PFSK-1 (cell line): Measurements from ENCODE around the gene CKAP4.

Source experiments
- FOXP2 ChIP-seq: optimal IDR thresholded peaks from 2 replicates; pipeline ENCODE3; 2011; ENCODE audit warnings: borderline replicate concordance, control low read depth, inconsistent platforms; ENCODE audit not compliant: insufficient read depth; ENCODE audit errors: extremely low read length, extremely low read depth
- POLR2AphosphoS5 ChIP-seq: IDR thresholded peaks from 2 replicates; pipeline ENCODE4 v1.6.1; 2012; ENCODE audit warnings: low read depth, mild to moderate bottlenecking, control low read depth, low read length, moderate library complexity
- SIN3A ChIP-seq: IDR thresholded peaks from 2 replicates; pipeline ENCODE4 v1.6.1; 2012; ENCODE audit warnings: mild to moderate bottlenecking, low read length, moderate library complexity, borderline replicate concordance; ENCODE audit not compliant: insufficient read depth
- TAF1 ChIP-seq: IDR thresholded peaks from 2 replicates; pipeline ENCODE4 v1.6.1; 2012; ENCODE audit warnings: low read length, control low read depth, borderline replicate concordance; ENCODE audit not compliant: insufficient read depth
- TF ChIP-seq, protein P1 (sequence below), 2 experiments: IDR thresholded peaks; 2 replicates each; pipeline versions ENCODE4 v1.6.1 to v1.8.0; 2011 to 2012; ENCODE audit warnings: low read depth in 2 of 2, low read length in 2 of 2, control low read depth in 1 of 2, inconsistent platforms in 1 of 2, mild to moderate bottlenecking in 1 of 2, moderate library complexity in 1 of 2; ENCODE audit not compliant: insufficient read depth in 1 of 2

Gene CKAP4

DNA sequence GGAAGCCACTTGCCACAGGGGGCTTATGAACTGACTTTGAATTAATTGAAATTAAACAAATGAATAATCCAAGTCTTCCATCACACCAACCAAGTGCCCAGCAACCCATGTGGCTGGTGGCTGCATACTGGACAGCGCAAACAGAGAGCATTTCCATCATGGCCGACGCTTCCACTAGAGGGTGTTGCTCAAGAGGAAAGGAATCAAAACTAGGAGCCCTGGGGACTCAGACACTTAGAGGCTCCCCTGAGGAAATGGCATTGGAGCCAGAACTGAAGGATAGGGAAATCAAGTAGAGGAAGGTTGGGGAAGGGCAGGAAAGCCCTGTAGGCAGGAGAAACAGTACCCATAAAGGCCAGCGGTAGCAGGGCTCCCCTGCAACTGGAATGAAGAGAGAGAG, 58.5 kb downstream of the CKAP4 start:
- no peak for TF ChIP-seq SIN3A
- TF ChIP-seq, protein P1, sequence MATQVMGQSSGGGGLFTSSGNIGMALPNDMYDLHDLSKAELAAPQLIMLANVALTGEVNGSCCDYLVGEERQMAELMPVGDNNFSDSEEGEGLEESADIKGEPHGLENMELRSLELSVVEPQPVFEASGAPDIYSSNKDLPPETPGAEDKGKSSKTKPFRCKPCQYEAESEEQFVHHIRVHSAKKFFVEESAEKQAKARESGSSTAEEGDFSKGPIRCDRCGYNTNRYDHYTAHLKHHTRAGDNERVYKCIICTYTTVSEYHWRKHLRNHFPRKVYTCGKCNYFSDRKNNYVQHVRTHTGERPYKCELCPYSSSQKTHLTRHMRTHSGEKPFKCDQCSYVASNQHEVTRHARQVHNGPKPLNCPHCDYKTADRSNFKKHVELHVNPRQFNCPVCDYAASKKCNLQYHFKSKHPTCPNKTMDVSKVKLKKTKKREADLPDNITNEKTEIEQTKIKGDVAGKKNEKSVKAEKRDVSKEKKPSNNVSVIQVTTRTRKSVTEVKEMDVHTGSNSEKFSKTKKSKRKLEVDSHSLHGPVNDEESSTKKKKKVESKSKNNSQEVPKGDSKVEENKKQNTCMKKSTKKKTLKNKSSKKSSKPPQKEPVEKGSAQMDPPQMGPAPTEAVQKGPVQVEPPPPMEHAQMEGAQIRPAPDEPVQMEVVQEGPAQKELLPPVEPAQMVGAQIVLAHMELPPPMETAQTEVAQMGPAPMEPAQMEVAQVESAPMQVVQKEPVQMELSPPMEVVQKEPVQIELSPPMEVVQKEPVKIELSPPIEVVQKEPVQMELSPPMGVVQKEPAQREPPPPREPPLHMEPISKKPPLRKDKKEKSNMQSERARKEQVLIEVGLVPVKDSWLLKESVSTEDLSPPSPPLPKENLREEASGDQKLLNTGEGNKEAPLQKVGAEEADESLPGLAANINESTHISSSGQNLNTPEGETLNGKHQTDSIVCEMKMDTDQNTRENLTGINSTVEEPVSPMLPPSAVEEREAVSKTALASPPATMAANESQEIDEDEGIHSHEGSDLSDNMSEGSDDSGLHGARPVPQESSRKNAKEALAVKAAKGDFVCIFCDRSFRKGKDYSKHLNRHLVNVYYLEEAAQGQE (IDR thresholded peaks at IDR 0.05; ENCODE audit: insufficient read depth in 1 of 2, low read depth in 2 of 2, low read length in 2 of 2): no peak
- TF ChIP-seq TAF1: no peak
- no peak for TF ChIP-seq POLR2AphosphoS5
- TF ChIP-seq FOXP2: no peak

DNA sequence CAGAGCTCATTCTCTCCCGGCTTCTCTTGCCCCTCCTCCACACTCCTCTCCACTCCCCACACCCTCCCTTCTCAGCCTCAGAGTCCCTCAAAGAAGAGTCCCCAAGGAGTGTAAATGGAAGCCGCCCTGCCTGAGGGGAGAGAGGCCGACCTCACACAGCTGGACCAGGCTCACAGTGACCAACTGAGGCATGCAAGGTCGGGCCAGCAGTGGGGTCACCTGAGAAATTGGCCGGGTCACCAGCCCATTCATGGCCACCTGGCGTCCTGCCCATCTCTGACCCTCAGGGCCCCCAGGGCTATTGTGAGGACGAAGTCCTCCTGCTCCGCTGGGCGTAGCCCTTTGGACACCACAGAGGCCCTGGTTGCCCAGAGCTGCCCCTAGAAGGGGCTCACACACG, 59.6 kb downstream of the CKAP4 start:
- TF ChIP-seq, protein P1 (IDR thresholded peaks at IDR 0.05; ENCODE audit: insufficient read depth in 1 of 2, low read depth in 2 of 2, low read length in 2 of 2): no peak
- no peak for TF ChIP-seq TAF1
- no peak for TF ChIP-seq POLR2AphosphoS5
- no peak for TF ChIP-seq FOXP2
- TF ChIP-seq SIN3A: no peak
